SW 1271 (cell line): ENCODE results near the gene HIP1R.
"Not testable (repeated sequence)": the region's sequence is repeated elsewhere in the genome, so short reads cannot be mapped to it uniquely, and the experiment has no call there.

Experiments used
- DNase-seq, 2 experiments: peaks; one replicate each; lab custom pipeline; 2025; lab: John Stamatoyannopoulos, UW

The HIP1R gene

DNA sequence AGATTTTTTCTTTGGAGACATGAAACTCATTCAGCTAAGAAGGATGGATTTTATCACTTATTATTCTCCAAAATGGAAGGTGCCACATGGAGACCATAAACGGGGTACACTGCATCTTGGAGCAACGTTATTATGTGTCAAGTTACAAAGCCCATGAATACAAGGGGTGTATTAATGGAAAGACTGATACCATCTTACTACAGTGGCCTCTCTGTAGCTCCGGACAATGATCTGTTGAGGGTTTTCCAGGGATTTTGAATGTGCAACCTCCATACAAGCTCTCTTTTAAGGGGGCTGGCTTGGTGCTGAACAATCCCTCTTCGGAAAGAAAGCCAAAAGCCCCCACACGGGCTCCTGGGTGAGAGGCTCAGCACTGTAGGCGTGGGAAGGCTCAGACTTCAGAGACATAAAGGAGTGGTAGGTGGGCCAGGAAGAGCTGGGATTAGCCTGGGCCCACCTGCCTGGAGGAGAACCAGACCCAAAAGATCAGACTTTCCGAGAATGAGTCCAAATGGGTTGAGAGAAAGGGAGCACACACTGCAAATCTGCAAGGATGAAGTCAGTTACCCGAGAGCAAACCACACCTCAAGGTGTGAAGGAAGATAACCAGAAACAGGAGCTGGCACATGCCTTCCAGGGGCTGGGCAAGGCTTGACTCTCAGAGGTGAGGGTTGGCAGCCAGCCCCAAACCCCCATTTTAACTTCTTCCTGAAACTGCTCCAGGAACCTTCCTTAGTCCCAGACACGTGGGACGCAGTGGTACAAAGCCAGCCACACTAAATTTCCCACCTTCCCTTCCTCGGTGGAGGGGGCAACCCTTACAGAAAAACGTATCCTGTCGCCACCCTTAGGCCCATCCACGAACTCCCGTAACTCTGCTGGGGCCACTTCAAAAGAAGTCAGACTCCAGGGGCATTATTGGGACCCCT is 59.2 kb downstream of the HIP1R start:
- no peak for DNase-seq

DNA sequence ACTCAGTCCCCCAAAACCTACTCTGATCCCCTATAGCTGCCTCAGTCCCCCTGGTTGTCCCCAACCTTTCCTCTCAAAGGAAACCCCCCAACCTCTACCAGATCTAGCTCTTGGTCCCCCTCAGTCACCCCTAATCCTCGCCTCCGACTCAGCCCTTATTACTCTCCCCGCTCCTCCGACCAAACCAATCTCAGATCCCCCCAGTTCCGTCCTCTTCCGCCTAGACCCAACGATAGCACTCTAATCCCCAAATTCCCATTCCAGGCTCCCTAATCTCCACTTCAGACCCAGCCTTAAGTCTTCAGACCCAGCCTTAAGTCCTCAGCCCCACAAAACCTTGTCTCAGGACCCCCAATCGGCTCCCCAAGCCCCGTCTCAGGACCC is 60.1 kb downstream of the HIP1R start:
- DNase-seq, result no peak

DNA sequence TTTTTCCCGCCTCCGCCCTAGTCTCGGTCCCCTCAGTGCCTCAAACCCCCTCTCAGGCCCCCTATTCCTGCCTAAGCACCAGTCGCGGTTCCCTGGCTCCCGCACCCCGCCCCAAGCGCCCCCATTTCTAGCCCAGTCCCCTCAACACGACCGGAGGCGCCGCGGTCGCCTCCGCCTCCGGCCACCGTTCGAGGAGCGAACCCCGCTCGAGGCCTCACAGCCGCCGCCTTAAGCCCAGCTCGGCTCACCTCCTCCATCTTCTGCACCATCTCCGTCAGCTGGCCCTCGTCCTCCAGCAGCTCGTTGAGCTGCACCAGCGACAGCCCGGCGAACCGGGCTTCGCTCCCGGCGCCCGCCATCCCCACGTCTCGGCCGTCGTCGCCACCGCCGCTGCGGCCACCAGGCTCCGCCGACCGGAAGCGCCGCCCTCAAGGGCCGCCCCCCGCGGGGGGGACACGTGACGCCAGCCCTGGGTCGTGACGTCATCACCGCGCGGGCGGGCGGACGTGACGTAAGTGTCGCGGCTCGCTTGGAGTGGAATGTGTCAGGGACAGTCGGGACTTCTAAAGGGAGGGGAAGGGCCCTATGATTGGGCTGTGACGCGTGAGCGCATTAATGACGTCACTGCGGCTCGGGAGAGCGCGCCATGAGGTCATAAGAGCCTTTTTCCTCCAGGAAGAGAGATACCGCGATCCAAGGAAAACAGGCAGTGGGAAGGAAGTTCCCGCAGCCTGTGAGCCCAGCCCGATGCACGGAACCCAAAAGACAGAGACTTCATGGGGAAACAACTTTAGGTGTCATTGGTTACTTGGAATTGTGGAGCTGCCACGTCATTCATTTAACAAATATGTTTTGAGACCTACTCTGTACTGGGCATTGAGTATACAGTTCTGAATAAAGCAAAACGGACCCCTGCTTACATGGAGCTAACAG is 60.7 kb downstream of the HIP1R start, which contains the start of gene VPS37B:
Gene VPS37B, minus strand, starts transcription at position 421 of the 933 bp plus-strand sequence. Its CDS starts 62 bp downstream, at position 359.
- peak; percentile 62 to 70 for DNase-seq

DNA sequence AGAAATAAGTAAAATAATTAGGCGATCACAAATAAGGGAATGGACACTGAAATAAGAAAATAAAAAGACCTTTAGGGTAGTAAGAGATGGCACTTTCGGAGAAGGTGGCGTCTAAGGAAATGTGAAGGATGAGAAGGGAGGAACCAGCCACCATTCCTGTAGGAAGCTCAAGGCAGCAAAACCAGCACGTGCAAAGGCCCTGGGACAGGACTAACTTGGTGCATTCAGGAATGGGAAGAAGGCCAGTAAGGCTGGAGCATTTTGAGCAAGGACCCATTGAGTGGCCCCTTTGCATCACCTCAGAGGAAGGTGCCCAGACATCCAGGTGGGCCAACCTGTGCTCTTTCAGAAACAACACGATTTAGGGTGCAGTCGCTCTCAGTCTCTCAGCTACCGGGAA is 61.4 kb downstream of the HIP1R start:
- no peak for DNase-seq

DNA sequence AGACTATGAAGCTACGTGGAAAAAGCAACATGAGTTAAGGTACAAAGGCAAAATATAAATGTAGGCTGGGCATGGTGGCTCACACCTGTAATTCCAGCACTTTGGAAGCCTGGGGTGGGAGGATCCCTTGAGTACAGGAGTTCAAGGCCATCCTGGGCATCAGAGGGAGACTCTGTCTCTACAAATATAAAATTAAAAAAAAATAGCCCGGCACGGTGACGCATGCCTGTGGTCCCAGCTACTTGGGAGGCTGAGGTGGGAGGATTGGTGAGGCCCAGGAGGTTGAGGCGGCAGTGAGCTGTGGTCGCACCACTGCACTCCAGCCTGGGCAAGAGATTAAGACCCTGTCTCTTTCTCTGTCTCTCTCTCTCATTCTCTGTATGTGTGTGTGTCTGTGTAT is 64.6 kb downstream of the HIP1R start:
- DNase-seq, result no peak

DNA sequence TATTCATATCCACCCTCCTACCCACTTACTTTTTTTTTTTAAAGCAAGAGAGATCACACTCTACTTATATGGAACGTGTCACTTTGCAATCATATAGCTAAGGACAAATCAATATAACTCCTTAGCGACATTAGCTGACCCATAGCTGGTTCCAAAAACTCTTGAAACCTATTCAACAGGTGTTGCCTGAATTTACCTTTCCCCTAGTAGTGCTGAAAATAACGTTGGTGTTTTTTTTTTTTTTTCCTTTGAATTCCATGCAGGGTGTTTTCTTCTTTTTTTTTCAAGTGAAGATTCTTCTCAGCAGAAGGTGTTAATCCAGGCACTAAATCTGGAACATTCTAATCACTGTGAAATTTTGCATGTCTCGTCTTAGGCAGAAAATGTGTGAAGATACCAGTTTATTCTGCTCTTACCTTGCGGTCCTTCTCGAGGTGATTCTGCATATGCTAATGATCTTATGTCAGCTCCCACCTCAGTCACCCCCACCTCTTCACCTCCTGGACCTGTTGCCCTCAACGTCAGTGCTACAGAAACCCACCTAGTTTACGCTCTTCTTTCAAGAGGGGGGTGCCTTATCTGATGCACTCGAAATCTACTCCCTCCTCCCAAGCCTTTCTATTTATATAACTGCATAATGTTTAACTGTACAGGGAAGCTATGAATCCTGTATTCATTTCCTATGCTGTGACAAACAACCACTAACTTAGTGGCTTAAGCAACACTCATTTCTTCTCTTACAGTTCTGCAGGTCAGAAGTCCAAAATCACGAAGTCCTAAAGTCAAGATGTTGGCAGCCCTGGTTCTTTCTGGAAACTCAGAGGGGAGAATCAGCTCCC is 67.8 kb downstream of the HIP1R start:
- no peak for DNase-seq

DNA sequence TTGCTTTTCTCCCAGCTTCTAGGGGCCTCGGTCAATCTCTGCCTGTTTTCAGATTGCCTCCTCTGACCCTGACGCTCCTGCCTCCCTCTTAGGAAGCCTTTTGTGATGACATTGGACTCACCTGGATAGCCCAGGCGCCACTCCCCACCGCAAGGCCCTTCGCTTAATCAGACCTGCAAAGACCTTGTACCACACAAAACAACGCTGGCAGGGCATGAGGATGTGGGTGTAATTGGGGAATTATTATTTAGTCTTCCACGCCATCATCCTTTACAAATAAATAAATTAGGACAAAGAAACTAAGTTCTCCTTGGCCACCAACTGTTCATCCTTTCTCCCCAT is 68.4 kb downstream of the HIP1R start:
- DNase-seq, result no peak

DNA sequence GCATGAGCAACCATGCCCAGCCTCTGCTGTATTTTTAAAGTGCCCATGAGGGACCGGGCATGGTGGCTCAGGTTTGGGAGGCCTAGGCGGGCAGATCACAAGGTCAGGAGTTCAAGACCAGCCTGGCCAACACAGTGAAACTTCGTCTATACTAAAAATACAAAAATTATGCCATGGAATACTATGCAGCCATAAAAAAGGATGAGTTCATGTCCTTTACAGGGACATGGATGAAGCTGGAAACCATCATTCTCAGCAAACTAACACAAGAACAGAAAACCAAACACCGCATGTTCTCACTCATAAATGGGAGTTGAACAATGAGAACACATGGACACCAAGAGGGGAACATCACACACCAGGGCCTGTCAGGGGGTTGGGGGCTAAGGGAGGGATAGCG is 70.0 kb downstream of the HIP1R start:
- not testable (repeated sequence) for DNase-seq

DNA sequence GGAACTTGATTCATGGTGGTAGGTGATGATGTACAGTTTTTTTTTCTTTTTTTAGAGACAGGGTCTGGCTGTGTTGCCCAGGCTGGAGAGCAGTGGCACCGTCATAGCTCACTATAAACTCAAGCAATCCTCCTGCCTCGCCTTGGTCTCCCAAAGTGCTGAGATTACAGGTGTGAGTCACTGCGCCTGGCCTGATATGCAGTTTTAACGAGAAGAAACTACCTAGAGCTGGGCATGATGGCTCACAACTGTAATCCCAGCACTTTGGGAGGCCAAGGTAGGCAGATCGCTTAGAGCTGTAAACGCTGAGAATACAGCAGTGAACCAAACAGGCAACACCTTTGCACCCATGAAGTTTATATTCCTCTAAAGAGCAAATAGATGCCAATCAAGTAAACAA is 73.7 kb downstream of the HIP1R start:
- DNase-seq, result no peak

DNA sequence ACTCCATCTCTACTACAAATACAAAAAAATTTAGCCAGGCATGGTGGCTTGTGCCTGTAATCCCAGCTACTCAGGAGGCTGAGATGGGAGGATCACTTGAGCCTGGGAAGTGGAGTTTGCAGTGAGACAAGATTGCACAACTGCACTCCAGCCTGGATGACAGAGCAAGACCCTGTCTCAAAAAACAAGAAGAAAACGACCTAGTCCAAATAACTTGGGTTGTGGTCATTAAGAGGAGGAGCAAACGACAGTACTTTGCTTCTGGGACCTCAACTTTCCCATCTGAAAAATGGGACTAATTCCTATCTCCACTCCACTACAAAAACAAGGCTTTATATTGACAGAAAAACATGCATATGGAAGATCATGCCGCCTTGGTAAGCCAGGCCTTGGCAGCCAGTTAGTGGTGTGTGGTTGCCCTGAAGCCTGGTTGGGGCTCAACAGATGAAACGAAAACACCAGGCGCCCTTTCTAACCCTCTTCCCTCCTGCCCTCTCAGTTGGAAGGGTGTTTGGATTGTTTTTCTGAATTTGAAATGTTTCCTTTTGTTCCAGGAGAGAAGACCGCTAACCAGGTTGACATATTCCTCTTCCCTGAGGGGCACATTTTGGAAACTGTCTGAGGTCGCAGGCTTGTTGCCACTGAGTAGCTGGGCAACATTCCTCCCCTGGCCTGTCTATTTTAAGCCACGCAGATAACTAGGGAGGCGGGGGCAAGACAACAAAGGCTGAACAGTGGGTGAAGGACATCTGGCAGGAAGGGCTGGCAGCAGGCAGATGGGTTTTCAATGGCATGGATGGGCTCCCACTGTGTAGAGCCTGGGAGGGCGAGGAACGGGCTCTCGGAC is 74.4 kb downstream of the HIP1R start:
- no peak for DNase-seq
